Pancreas (tissue), 10 donors: ENCODE measurements around the gene GPAT3. TPM values are rescaled to one million over a fixed set of nuclear protein-coding genes. Genes with fewer than 3 reads are reported as not detected.

Experiments
- ATAC-seq, 4 donors: fragments of 200-7000 bp; cut with Tn5 transposase; one replicate each; pipeline versions ENCODE4 v1.8.0 to v1.9.1; 2020; ENCODE audit warnings: mild to moderate bottlenecking in 4 of 4, moderate library complexity in 4 of 4
- DNase-seq, 6 donors: peaks; one replicate each; pipeline ENCODE4 v3.0.0-alpha.2; 2020
- FAIRE-seq: peaks from 2 replicates; lab custom pipeline; 2012; peaks lifted over from hg19 to GRCh38; lab: Jason Lieb, UNC
- H3K27ac ChIP-seq, 4 donors: fragments of 200-600 bp; sonication (generic); 1 replicate in 3 of 4; 2 replicates in 1 of 4; pipeline versions ENCODE4 v1.5.0 to v1.8.0; 2020
- H3K27me3 ChIP-seq, 4 donors: fragments of 200-600 bp; one replicate each; pipeline ENCODE4 v1.8.0; 2021
- H3K36me3 ChIP-seq, 3 donors: fragments of 200-600 bp; sonication (generic) in 1 of 3; one replicate each; pipeline versions ENCODE4 v1.5.0 to v1.8.0; 2020 to 2021
- H3K4me1 ChIP-seq, 3 donors: fragments of 200-600 bp; one replicate each; pipeline ENCODE4 v1.8.0; 2021
- H3K4me3 ChIP-seq, 4 donors: fragments of 200-600 bp; sonication (generic) in 2 of 4; one replicate each; pipeline versions ENCODE4 v1.5.0 to v1.8.0; 2020 to 2021
- H3K9me3 ChIP-seq, 4 donors: fragments of 200-600 bp; one replicate each; pipeline ENCODE4 v1.8.0; 2021
- CTCF ChIP-seq, 4 donors: fragments of 200-600 bp; sonication (generic) in 3 of 4; IDR thresholded peaks; one replicate each; pipeline versions ENCODE4 v1.5.0 to v1.8.0; 2021; ENCODE audit warnings: antibody characterized with exemption in 4 of 4
- WGBS, 2 donors: extraction: QIAGEN DNeasy Blood & Tissue Kit; methylation state at CpG; one replicate each; pipeline ENCODE4 v1.1.7; 2013; 5-methylcytosine and 5-hydroxymethylcytosine counted together
- intact Hi-C, 3 donors: fragments of 100-400 bp; cut with DNase I; formaldehyde crosslinking; loops; one replicate each; pipeline versions ENCODE4 v1.11.1 to v1.14.2; 2022
- polyA plus RNA-seq, 2 donors: library from polyadenylated mRNA; stranded (reverse); fragments of 200-250 nt; gene quantifications; one replicate each; pipeline ENCODE4 v1.2.3, GENCODE V29; 2013
- total RNA-seq, 6 donors: library from RNA; stranded (reverse); fragmentation: NEBNext Ultra II Directional in 4 of 6; extraction: Animal tissue kit (Norgen Biotek cat#: 25700) in 4 of 6; gene quantifications; one replicate each; pipeline versions ENCODE4 v1.2.1 to v1.2.4, GENCODE V29; 2021 to 2023
- donor health status: healthy with polysubstance abuse.
- donor health status: DM: no; HTN: no; CAD: no; lungs with moderate emphysema.
- donor health status: DM: no; HTN: no; CAD: no.
- donor health status: control.
- donor health status: control.
- donor health status: Bipolar disorder and iron deficiency.
- donor health status: DM: yes; HTN: yes; CAD: no.
- donor health status: DM: no; HTN: no; CAD: no.
- donor health status: DM: no; HTN: no; CAD: no.
- donor health status: DM: yes; HTN: yes; CAD: no.

The GPAT3 gene
- total and polyA plus RNA-seq, 8 donors: 0.23 to 2.0 (median 1.1) TPM

- no peak overlapping the region for H3K27ac ChIP-seq
- WGBS, 2 donors: 34 to 80% methylated on average over 1 of the region's 1 CpG
- FAIRE-seq (no peak), ATAC-seq (no peak), DNase-seq (no peak)
- intact Hi-C loops: no loop called here
- TF ChIP-seq CTCF (IDR thresholded peaks at IDR 0.05): no peak
- H3K36me3 ChIP-seq: no peaks in the 10 kb centered on the region
- no peaks in the 10 kb centered on the region for H3K9me3 ChIP-seq
- no peak overlapping the region for H3K4me3 ChIP-seq
- no peaks in the 10 kb centered on the region for H3K27me3 ChIP-seq
- H3K4me1 ChIP-seq: no peaks in the 10 kb centered on the region
Measured at GRCh38 chr4:83558680-83559079, 22.8 kb downstream of the GPAT3 start.

GRCh38 chr4:83560523-83560922 lies 24.6 kb downstream of the GPAT3 start:
- no peak overlapping the region for H3K4me3 ChIP-seq
- intact Hi-C loops: no loop called here
- H3K9me3 ChIP-seq: no peaks in the 10 kb centered on the region
- TF ChIP-seq CTCF (IDR thresholded peaks at IDR 0.05): no peak
- DNase-seq (no peak), ATAC-seq (no peak), FAIRE-seq (no peak)
- no peak overlapping the region for H3K27ac ChIP-seq
- no peaks in the 10 kb centered on the region for H3K27me3 ChIP-seq
- no peaks in the 10 kb centered on the region for H3K4me1 ChIP-seq
- WGBS, 2 donors: 80 to 92% methylated on average over 3 of the region's 3 CpGs
- no peaks in the 10 kb centered on the region for H3K36me3 ChIP-seq

- Histone ChIP-seq H3K36me3 (no peaks in the 10 kb centered on the region), H3K9me3 (no peaks in the 10 kb centered on the region), H3K4me1 (no peaks in the 10 kb centered on the region), H3K27ac (no peak overlapping the region), H3K27me3 (no peaks in the 10 kb centered on the region), H3K4me3 (no peak overlapping the region)
- FAIRE-seq (no peak), ATAC-seq (peak; percentile 40 to 90 (median 74)), DNase-seq (peak in 2 of 6 donors; percentile 24 to 31)
- intact Hi-C loops: no loop called here
- no peak for TF ChIP-seq CTCF (IDR thresholded peaks at IDR 0.05)
- WGBS, 2 donors: 32 to 36% methylated on average over 2 of the region's 2 CpGs
Measured at GRCh38 chr4:83561381-83561780, 25.5 kb downstream of the GPAT3 start.

- H3K36me3 ChIP-seq: no peaks in the 10 kb centered on the region
- no peak overlapping the region for H3K4me3 ChIP-seq
- no peaks in the 10 kb centered on the region for H3K27me3 ChIP-seq
- DNase-seq: no peak
- 75 to 95% methylated on average over 1 of the region's 1 CpG for WGBS, 2 donors
- FAIRE-seq: no peak
- no peaks in the 10 kb centered on the region for H3K9me3 ChIP-seq
- no peak overlapping the region for H3K27ac ChIP-seq
- no peak for ATAC-seq
- intact Hi-C loops: no loop called here
- TF ChIP-seq CTCF (IDR thresholded peaks at IDR 0.05): no peak
- no peaks in the 10 kb centered on the region for H3K4me1 ChIP-seq
Measured at GRCh38 chr4:83563998-83564397, 28.1 kb downstream of the GPAT3 start.

GRCh38 chr4:83568062-83568461 lies 32.2 kb downstream of the GPAT3 start:
- H3K4me1 ChIP-seq: no peaks in the 10 kb centered on the region
- no peak overlapping the region for H3K4me3 ChIP-seq
- intact Hi-C loops: no loop called here
- H3K9me3 ChIP-seq: no peaks in the 10 kb centered on the region
- H3K27ac ChIP-seq: no peak overlapping the region
- ATAC-seq: no peak
- DNase-seq: no peak
- no peak for TF ChIP-seq CTCF (IDR thresholded peaks at IDR 0.05)
- no peaks in the 10 kb centered on the region for H3K27me3 ChIP-seq
- 85 to 86% methylated on average over 3 of the region's 3 CpGs for WGBS, 2 donors
- H3K36me3 ChIP-seq: no peaks in the 10 kb centered on the region
- no peak for FAIRE-seq
